Progenitor cell of endocrine pancreas (in vitro differentiated cells): ENCODE measurements around the gene PANX1. TPM values are rescaled to one million over a fixed set of nuclear protein-coding genes. Genes with fewer than 3 reads are reported as not detected.

Source experiments
- DNase-seq: peaks from one replicate; pipeline ENCODE4 v3.0.0; 2021; ENCODE audit warnings: low spot score; ENCODE audit not compliant: unreplicated experiment
- H3K27ac Mint-ChIP-seq: 2 replicates; pipeline ENCODE4 v1.8.0; 2021; ENCODE audit warnings: mild to moderate bottlenecking, moderate library complexity, mixed read lengths
- H3K27me3 Mint-ChIP-seq: 2 replicates; pipeline ENCODE4 v1.8.0; 2021; ENCODE audit warnings: mixed read lengths
- H3K36me3 Mint-ChIP-seq: 2 replicates; pipeline ENCODE4 v1.8.0; 2022; ENCODE audit warnings: mixed read lengths; ENCODE audit not compliant: insufficient read depth
- H3K4me1 Mint-ChIP-seq: 2 replicates; pipeline ENCODE4 v1.8.0; 2021; ENCODE audit warnings: low read depth, mixed read lengths
- H3K4me3 Mint-ChIP-seq: 2 replicates; pipeline ENCODE4 v1.8.0; 2021; ENCODE audit warnings: low read depth, mild to moderate bottlenecking, moderate library complexity, mixed read lengths
- H3K9me3 Mint-ChIP-seq: 2 replicates; pipeline ENCODE4 v1.8.0; 2021; ENCODE audit warnings: low read depth, mixed read lengths
- CTCF ChIP-seq: fragments of 200-600 bp; sonication (generic); IDR thresholded peaks from one replicate; pipeline ENCODE4 v1.5.0; 2021; ENCODE audit warnings: antibody characterized with exemption, mild to moderate bottlenecking; ENCODE audit not compliant: unreplicated experiment
- total RNA-seq: library from RNA; stranded (reverse); gene quantifications from 2 replicates; pipeline ENCODE4 v1.2.1, GENCODE V29; 2021

Gene PANX1
- total RNA-seq, 1 donor from 2014 or later: 31.9 TPM

GRCh38 chr11:94141511-94142307, 13.1 kb downstream of the PANX1 start:
- H3K4me3 Mint-ChIP-seq: no peak overlapping the region
- DNase-seq: no peak
- peaks cover 23% of the 10 kb centered on the region for H3K4me1 Mint-ChIP-seq
- TF ChIP-seq CTCF: no peak
- H3K36me3 Mint-ChIP-seq: peaks cover 1% of the 10 kb centered on the region
- peak overlapping the region; percentile 49 for H3K27ac Mint-ChIP-seq
- H3K27me3 Mint-ChIP-seq: no peaks in the 10 kb centered on the region
- H3K9me3 Mint-ChIP-seq: no peaks in the 10 kb centered on the region

- no peaks in the 10 kb centered on the region for H3K9me3 Mint-ChIP-seq
- H3K36me3 Mint-ChIP-seq: no peaks in the 10 kb centered on the region
- no peaks in the 10 kb centered on the region for H3K27me3 Mint-ChIP-seq
- peak overlapping the region; percentile 62 for H3K27ac Mint-ChIP-seq
- TF ChIP-seq CTCF: no peak
- no peak for DNase-seq
- H3K4me3 Mint-ChIP-seq: no peak overlapping the region
- H3K4me1 Mint-ChIP-seq: peaks cover 23% of the 10 kb centered on the region
These were observed 14.0 kb downstream of the PANX1 start for GRCh38 chr11:94142308-94143281.

GRCh38 chr11:94144216-94144615, 15.6 kb downstream of the PANX1 start:
- DNase-seq: no peak
- Mint-ChIP-seq H3K4me1 (peaks cover 21% of the 10 kb centered on the region), H3K27ac (peak overlapping the region; percentile 76), H3K36me3 (no peaks in the 10 kb centered on the region), H3K27me3 (no peaks in the 10 kb centered on the region), H3K9me3 (no peaks in the 10 kb centered on the region), H3K4me3 (no peak overlapping the region)
- TF ChIP-seq CTCF: no peak

- DNase-seq: no peak
- no peak overlapping the region for H3K27ac Mint-ChIP-seq
- no peak overlapping the region for H3K4me3 Mint-ChIP-seq
- H3K9me3 Mint-ChIP-seq: no peaks in the 10 kb centered on the region
- no peak for TF ChIP-seq CTCF
- no peaks in the 10 kb centered on the region for H3K36me3 Mint-ChIP-seq
- H3K27me3 Mint-ChIP-seq: no peaks in the 10 kb centered on the region
- peaks cover 18% of the 10 kb centered on the region for H3K4me1 Mint-ChIP-seq
These were observed 16.0 kb downstream of the PANX1 start for GRCh38 chr11:94144664-94145063.

GRCh38 chr11:94145431-94145830, 16.8 kb downstream of the PANX1 start:
- no peaks in the 10 kb centered on the region for H3K36me3 Mint-ChIP-seq
- H3K27ac Mint-ChIP-seq: no peak overlapping the region
- H3K9me3 Mint-ChIP-seq: no peaks in the 10 kb centered on the region
- H3K27me3 Mint-ChIP-seq: no peaks in the 10 kb centered on the region
- DNase-seq: no peak
- peaks cover 14% of the 10 kb centered on the region for H3K4me1 Mint-ChIP-seq
- no peak overlapping the region for H3K4me3 Mint-ChIP-seq
- no peak for TF ChIP-seq CTCF
